Myocyte (in vitro differentiated cells): ENCODE results near the gene SYT7. TPM values are rescaled to one million over a fixed set of nuclear protein-coding genes. Genes with fewer than 3 reads are reported as not detected.
A peak's percentile ranks its signal among the peaks of the same experiment; 100 is the strongest.

Source experiments
- DNase-seq: peaks from one replicate; pipeline ENCODE4 v3.0.0-alpha.2; 2012; ENCODE audit warnings: low read depth
- total RNA-seq: library from RNA; depleted of rRNA; stranded (reverse); fragments of >200 nt; gene quantifications from 2 replicates; pipeline ENCODE4 v1.2.3, GENCODE V29; 2014

SYT7 gene
- total RNA-seq, 1 donor from 2014 or later: 6.0 TPM

GRCh38 chr11:61555051-61555969 lies 25.6 kb downstream of the SYT7 start:
- no peak for DNase-seq

- no peak for DNase-seq
These were observed 26.5 kb downstream of the SYT7 start for GRCh38 chr11:61554172-61554988.

- peak; percentile 25 for DNase-seq
These were observed 27.3 kb downstream of the SYT7 start for GRCh38 chr11:61553373-61554171.

GRCh38 chr11:61552108-61552635 lies 28.7 kb downstream of the SYT7 start:
- no peak for DNase-seq

- DNase-seq: peak; percentile 46
These were observed 29.2 kb downstream of the SYT7 start for GRCh38 chr11:61551634-61552033.

- DNase-seq: no peak
These were observed 30.1 kb downstream of the SYT7 start for GRCh38 chr11:61550665-61551227.

GRCh38 chr11:61549662-61550568 lies 31.0 kb downstream of the SYT7 start:
- no peak for DNase-seq

- no peak for DNase-seq
These were observed 31.7 kb downstream of the SYT7 start for GRCh38 chr11:61549177-61549576.

- no peak for DNase-seq
These were observed 33.6 kb downstream of the SYT7 start for GRCh38 chr11:61547246-61547645.

GRCh38 chr11:61546663-61547062 lies 34.2 kb downstream of the SYT7 start:
- no peak for DNase-seq

- no peak for DNase-seq
These were observed 35.0 kb downstream of the SYT7 start for GRCh38 chr11:61545921-61546320.

- no peak for DNase-seq
These were observed 35.5 kb downstream of the SYT7 start for GRCh38 chr11:61545341-61545740.

- DNase-seq: no peak
These were observed 36.4 kb downstream of the SYT7 start for GRCh38 chr11:61544466-61544865.

- DNase-seq: no peak
These were observed 37.1 kb downstream of the SYT7 start for GRCh38 chr11:61543606-61544306.

- no peak for DNase-seq
These were observed 38.2 kb downstream of the SYT7 start for GRCh38 chr11:61542705-61543104.

- no peak for DNase-seq
These were observed 38.8 kb downstream of the SYT7 start for GRCh38 chr11:61542024-61542461.

- peak; percentile 54 for DNase-seq
These were observed 39.3 kb downstream of the SYT7 start for GRCh38 chr11:61541598-61541997.

GRCh38 chr11:61540528-61540927 lies 40.3 kb downstream of the SYT7 start:
- no peak for DNase-seq

GRCh38 chr11:61539831-61540357 lies 41.0 kb downstream of the SYT7 start:
- no peak for DNase-seq
